Cardiac fibroblast (primary cell): ENCODE measurements around the gene ENTREP1.

Experiments
- DNase-seq, 2 donors: peaks; one replicate each; pipeline versions ENCODE4 v3.0.0 to v3.0.0-alpha.2; 2010; ENCODE audit warnings: low read depth in 2 of 2
- H3K4me3 ChIP-seq, 2 donors: replicated peaks in 1 of 2; 1 replicate in 1 of 2; 2 replicates in 1 of 2; pipeline ENCODE4 v1.5.1; 2011; ENCODE audit warnings: low read depth in 2 of 2, low read length in 2 of 2, mild to moderate bottlenecking in 2 of 2, moderate library complexity in 1 of 2
- TF ChIP-seq, protein P1 (sequence below): IDR thresholded peaks from one replicate; pipeline ENCODE4 v1.5.1; 2011; ENCODE audit warnings: low read depth, mild to moderate bottlenecking, low read length, inconsistent platforms

Gene ENTREP1

DNA sequence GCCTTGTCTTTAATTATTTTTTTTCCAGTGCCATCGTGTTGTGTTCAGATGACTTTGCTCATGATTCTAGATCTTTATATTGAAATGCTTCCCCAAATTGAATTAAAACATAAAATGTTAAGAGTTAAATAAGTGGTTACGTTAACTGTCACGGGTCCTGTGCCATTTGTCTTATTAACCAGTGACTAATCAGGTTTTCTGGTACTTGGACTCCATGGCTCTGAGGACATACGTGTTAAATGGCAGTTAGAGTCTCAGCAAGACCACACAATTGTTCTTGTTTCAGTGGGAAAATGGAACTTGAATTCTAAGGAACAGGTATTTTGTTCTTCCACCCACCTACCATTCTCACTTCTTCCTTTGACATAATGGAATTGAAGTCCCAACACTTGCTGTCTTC, 32.8 kb downstream of the ENTREP1 start:
- TF ChIP-seq, protein P1, sequence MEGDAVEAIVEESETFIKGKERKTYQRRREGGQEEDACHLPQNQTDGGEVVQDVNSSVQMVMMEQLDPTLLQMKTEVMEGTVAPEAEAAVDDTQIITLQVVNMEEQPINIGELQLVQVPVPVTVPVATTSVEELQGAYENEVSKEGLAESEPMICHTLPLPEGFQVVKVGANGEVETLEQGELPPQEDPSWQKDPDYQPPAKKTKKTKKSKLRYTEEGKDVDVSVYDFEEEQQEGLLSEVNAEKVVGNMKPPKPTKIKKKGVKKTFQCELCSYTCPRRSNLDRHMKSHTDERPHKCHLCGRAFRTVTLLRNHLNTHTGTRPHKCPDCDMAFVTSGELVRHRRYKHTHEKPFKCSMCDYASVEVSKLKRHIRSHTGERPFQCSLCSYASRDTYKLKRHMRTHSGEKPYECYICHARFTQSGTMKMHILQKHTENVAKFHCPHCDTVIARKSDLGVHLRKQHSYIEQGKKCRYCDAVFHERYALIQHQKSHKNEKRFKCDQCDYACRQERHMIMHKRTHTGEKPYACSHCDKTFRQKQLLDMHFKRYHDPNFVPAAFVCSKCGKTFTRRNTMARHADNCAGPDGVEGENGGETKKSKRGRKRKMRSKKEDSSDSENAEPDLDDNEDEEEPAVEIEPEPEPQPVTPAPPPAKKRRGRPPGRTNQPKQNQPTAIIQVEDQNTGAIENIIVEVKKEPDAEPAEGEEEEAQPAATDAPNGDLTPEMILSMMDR, result no peak
- no peak for DNase-seq
- H3K4me3 ChIP-seq, result no peak overlapping the region

DNA sequence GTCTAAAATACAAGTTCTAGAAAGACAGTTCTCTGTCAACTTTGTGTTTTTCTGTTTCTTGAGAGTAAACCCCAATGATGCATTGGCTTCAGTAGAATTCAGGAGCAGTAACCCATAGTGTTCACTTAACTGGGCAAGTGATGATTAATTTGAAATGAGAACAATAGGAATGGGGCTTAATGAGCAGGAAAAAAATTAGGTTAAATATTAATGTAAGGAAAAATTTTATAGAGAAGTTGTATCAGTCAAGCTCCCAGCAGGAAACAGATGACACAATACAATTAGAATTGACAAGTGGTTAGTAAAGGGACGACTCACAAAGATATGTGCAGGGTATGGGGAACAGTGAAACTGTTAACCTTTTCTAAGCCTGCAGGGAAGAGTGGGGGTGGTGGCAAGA, 38.2 kb downstream of the ENTREP1 start:
- DNase-seq, result no peak
- TF ChIP-seq, protein P1, result no peak
- H3K4me3 ChIP-seq, result no peak overlapping the region

DNA sequence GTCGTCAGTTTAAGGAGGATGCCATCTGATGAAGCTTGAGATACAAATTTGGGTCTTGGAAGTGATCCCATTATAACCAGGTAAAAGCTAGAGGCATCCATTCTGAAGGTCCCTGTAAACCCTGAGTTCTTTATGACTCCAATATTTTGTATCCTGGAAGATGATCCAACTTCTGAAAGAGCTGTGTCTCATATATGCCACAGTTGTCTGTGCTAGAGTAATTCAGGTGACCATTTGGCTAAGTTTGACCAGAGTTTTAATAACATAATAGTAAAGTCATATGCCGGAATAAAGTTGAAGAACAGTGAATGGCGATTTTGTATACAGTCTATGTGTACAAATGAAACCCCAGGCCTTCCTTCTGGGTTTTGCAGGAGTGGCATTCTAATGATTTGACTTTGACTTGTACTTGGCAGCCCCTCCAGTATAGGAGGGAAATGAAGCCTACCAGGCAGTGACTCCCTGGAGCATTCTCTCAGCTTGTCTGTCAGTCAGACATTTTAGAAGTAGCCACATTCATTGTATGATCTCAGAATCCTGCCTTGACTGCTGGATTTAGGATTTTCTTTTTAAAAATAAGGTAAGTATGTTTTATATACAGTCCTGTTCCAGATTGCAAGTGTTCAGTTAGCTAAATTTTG, 39.6 kb downstream of the ENTREP1 start:
- H3K4me3 ChIP-seq, result no peak overlapping the region
- DNase-seq, result no peak
- TF ChIP-seq, protein P1, result no peak

DNA sequence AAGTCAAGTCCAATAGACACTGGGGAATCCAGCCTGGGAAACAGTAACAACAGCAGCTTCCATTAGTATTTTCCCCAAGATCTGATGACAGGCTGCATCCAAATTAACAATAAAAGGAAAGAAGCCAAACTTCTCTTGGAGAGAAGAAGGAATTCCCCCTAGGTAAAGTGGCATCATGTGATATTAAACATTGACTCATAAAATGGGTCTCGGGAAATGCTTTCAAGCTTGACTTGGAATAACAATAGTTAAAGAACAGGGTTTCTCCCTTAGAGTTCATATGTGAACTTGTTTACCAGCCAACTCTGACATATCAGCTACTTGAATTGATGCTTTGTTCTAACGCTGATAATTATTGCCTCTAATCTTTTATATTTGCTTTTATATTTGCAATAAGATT, 45.4 kb downstream of the ENTREP1 start:
- TF ChIP-seq, protein P1, result no peak
- H3K4me3 ChIP-seq, result no peak overlapping the region
- DNase-seq, result peak; percentile 57 to 60

DNA sequence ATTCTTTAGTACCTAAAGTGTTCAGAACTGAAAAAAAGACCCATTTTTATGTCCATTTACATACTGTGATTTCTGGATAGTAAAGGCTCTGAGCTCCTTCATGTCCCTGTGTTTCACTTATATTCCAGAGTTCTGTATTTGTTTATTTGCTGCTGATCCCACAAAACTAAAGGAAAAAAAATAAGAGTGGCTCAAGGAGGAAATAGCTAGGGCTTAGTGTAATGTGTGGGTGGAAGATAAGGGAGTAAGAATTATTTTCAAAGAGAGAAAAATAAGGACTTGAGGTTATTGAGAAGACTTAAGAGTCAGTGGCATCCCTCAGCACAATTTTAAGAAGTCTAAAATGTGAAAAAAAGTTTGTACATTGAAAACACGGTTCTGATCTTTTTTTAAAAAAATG, 46.0 kb downstream of the ENTREP1 start:
- no peak overlapping the region for H3K4me3 ChIP-seq
- TF ChIP-seq, protein P1, result no peak
- DNase-seq, result peak; percentile 21 to 62

DNA sequence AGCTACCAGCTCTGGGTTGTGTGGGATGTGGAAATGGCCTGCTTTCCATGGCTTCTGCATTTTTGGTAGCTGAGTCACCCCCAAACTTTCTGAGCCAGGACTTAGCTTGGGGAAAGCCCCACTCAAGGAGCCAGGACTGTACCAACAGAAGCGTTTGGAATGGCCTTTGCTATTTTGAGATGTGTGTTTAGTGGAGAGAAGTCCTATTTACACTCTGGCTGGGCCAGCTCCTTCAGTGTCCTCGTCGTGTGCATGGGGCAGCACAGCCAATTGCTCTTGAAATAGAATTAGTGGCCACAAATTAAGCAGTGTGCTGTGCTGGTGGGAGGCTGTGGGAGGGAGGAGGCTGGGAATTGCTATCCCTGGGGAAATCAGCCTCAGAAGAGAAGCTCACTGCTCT, 51.6 kb downstream of the ENTREP1 start:
- no peak overlapping the region for H3K4me3 ChIP-seq
- TF ChIP-seq, protein P1, result no peak
- peak; percentile 95 for DNase-seq

DNA sequence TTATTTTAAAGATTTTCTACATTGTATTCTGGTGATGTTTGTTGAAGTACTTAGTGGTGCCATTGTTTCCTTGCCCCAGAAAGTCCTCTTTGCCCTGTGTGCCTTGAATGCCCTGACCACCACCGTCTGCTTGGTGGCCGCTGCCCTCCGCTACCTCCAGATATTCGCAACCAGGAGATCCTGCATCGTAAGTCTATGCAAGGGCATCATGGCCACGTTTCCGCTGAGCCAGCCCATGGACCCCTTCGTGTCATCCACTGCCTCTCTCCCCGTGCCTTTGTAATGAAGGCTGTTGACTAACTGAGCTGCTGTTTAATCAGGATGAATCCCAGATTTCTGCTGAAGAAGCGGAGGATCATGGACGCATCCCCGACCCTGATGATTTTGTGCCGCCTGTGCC, 52.3 kb downstream of the ENTREP1 start:
- TF ChIP-seq, protein P1, result no peak
- H3K4me3 ChIP-seq, result no peak overlapping the region
- DNase-seq, result no peak
